SK-N-MC (cell line): ENCODE results near the gene ANO3.

ENCODE experiments used
- EZH2 ChIP-seq: fragments of 200-600 bp; sonication (generic); IDR thresholded peaks from one replicate; pipeline ENCODE4 v1.6.1; 2017; ENCODE audit warnings: antibody characterized with exemption
- FOXP2 ChIP-seq: optimal IDR thresholded peaks from 2 replicates; pipeline ENCODE3; 2011; ENCODE audit warnings: mild to moderate bottlenecking, moderate library complexity; ENCODE audit not compliant: insufficient read depth; ENCODE audit errors: extremely low read length, control extremely low read depth
- POLR2AphosphoS5 ChIP-seq: IDR thresholded peaks from 2 replicates; pipeline ENCODE4 v1.6.1; 2012; ENCODE audit warnings: mild to moderate bottlenecking, low read depth, low read length, borderline replicate concordance

GRCh38 chr11:26353010-26353409 is 21.1 kb downstream of the ANO3 start:
- TF ChIP-seq EZH2 (no peak), POLR2AphosphoS5 (no peak), FOXP2 (no peak)
